ENCODE results near the gene FNDC3B.

DNA sequence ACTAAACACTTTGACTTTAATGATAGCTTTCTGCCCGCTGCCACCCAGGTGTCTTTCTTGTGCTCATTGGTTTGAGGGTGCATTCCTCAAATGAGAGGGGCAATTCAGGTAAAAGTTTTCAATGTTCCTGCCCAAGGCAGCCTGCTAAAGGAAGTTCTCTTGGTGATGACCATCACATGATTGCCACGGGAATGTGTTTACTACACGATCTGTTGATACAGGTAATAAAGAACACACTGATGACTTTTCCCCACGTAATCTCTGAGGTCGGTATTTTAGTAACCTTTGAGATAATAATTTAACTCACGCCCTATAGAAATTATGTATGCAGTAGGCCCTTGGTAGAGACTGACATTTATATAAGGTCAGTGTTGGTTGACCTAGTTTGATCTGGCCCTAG lies 39.3 kb downstream of the FNDC3B start:
- TF ChIP-seq GATA3 (IDR thresholded peaks at IDR 0.05; ENCODE audit: low read depth, low read length) (no peak), GATA2 (IDR thresholded peaks at IDR 0.05; ENCODE audit: low read depth, low read length) (no peak)
